HG02852 (cell line): ENCODE data around the gene RXYLT1.
"Not testable (repeated sequence)": the region's sequence is repeated elsewhere in the genome, so short reads cannot be mapped to it uniquely, and the experiment has no call there.

Experiments used
- ATAC-seq: cut with Tn5 transposase; IDR thresholded peaks from one replicate; pipeline ENCODE4 v1.9.1; 2021; ENCODE audit warnings: mild to moderate bottlenecking, moderate library complexity; ENCODE audit not compliant: unreplicated experiment

The RXYLT1 gene

GRCh38 chr12:63779498-63780481 lies at the start of gene RXYLT1:
Gene RXYLT1, plus strand, starts transcription at chr12:63779909. Its CDS starts 52 bp downstream, at chr12:63779961.
- ATAC-seq, result peak; percentile 95

GRCh38 chr12:63732779-63733178 lies 46.9 kb upstream of the RXYLT1 start:
- ATAC-seq, result not testable (repeated sequence)

GRCh38 chr12:63733585-63733984 lies 46.1 kb upstream of the RXYLT1 start:
- ATAC-seq, result not testable (repeated sequence)

- ATAC-seq, result not testable (repeated sequence)
Observed at GRCh38 chr12:63740551-63740950, 39.2 kb upstream of the RXYLT1 start.

- not testable (repeated sequence) for ATAC-seq
Observed at GRCh38 chr12:63741431-63741830, 38.3 kb upstream of the RXYLT1 start.

- not testable (repeated sequence) for ATAC-seq
Observed at GRCh38 chr12:63744110-63744509, 35.6 kb upstream of the RXYLT1 start.

GRCh38 chr12:63746470-63746869 lies 33.2 kb upstream of the RXYLT1 start:
- ATAC-seq, result not testable (repeated sequence)

GRCh38 chr12:63747136-63747535 lies 32.6 kb upstream of the RXYLT1 start:
- ATAC-seq, result not testable (repeated sequence)

- ATAC-seq, result no peak
Observed at GRCh38 chr12:63747553-63747952, 32.2 kb upstream of the RXYLT1 start.

GRCh38 chr12:63752283-63752682 lies 27.4 kb upstream of the RXYLT1 start:
- no peak for ATAC-seq

- ATAC-seq, result no peak
Observed at GRCh38 chr12:63752841-63753240, 26.9 kb upstream of the RXYLT1 start.

- ATAC-seq, result no peak
Observed at GRCh38 chr12:63753743-63754142, 26.0 kb upstream of the RXYLT1 start.

GRCh38 chr12:63764481-63764880 lies 15.2 kb upstream of the RXYLT1 start:
- ATAC-seq, result no peak

GRCh38 chr12:63766498-63766897 lies 13.2 kb upstream of the RXYLT1 start:
- no peak for ATAC-seq

GRCh38 chr12:63770375-63770774 lies 9.3 kb upstream of the RXYLT1 start:
- ATAC-seq, result no peak

GRCh38 chr12:63777340-63777739 lies 2.4 kb upstream of the RXYLT1 start:
- no peak for ATAC-seq

- no peak for ATAC-seq
Observed at GRCh38 chr12:63782466-63782865, 2.8 kb downstream of the RXYLT1 start.

GRCh38 chr12:63787306-63787705 lies 7.6 kb downstream of the RXYLT1 start:
- no peak for ATAC-seq

- ATAC-seq, result no peak
Observed at GRCh38 chr12:63790608-63790945, 10.9 kb downstream of the RXYLT1 start.

- ATAC-seq, result no peak
Observed at GRCh38 chr12:63792338-63792737, 12.6 kb downstream of the RXYLT1 start.

- ATAC-seq, result no peak
Observed at GRCh38 chr12:63795032-63795687, 15.5 kb downstream of the RXYLT1 start.

- ATAC-seq, result no peak
Observed at GRCh38 chr12:63795944-63796343, 16.2 kb downstream of the RXYLT1 start.
